ENCODE results near the gene C4B.
"Not testable (repeated sequence)": the region's sequence is repeated elsewhere in the genome, so short reads cannot be mapped to it uniquely, and the experiment has no call there.

The C4B gene

GRCh38 chr6:32037136-32037535 lies 22.5 kb downstream of the C4B start:
- DNase-seq (ENCODE audit: low read depth); in situ Hi-C loops (cut with HindIII; ENCODE audit: low sequenced_read_pairs); H3K4me3 ChIP-seq (ENCODE audit: low read depth, low read length): not testable (repeated sequence)

GRCh38 chr6:32037598-32038524 lies 23.3 kb downstream of the C4B start, which contains the start of gene CYP21A2:
Gene CYP21A2 (plus strand): TSS chr6:32038415. CDS start chr6:32038423, 8 bp downstream.
- DNase-seq (ENCODE audit: low read depth); in situ Hi-C loops (cut with HindIII; ENCODE audit: low sequenced_read_pairs); H3K4me3 ChIP-seq (ENCODE audit: low read depth, low read length): not testable (repeated sequence)

- DNase-seq (ENCODE audit: low read depth); H3K4me3 ChIP-seq (ENCODE audit: low read depth, low read length); in situ Hi-C loops (cut with HindIII; ENCODE audit: low sequenced_read_pairs): not testable (repeated sequence)
Observed at GRCh38 chr6:32038878-32039277, 24.3 kb downstream of the C4B start.

GRCh38 chr6:32039321-32040274 lies 25.0 kb downstream of the C4B start:
- in situ Hi-C loops (cut with HindIII; ENCODE audit: low sequenced_read_pairs); H3K4me3 ChIP-seq (ENCODE audit: low read depth, low read length); DNase-seq (ENCODE audit: low read depth): not testable (repeated sequence)

GRCh38 chr6:32040299-32041049 lies 25.9 kb downstream of the C4B start:
- in situ Hi-C loops (cut with HindIII; ENCODE audit: low sequenced_read_pairs); DNase-seq (ENCODE audit: low read depth); H3K4me3 ChIP-seq (ENCODE audit: low read depth, low read length): not testable (repeated sequence)

- in situ Hi-C loops (cut with HindIII; ENCODE audit: low sequenced_read_pairs); H3K4me3 ChIP-seq (ENCODE audit: low read depth, low read length); DNase-seq (ENCODE audit: low read depth): not testable (repeated sequence)
Observed at GRCh38 chr6:32041050-32041321, 26.4 kb downstream of the C4B start.

GRCh38 chr6:32041385-32041784 lies 26.8 kb downstream of the C4B start:
- DNase-seq (ENCODE audit: low read depth); in situ Hi-C loops (cut with HindIII; ENCODE audit: low sequenced_read_pairs); H3K4me3 ChIP-seq (ENCODE audit: low read depth, low read length): not testable (repeated sequence)

GRCh38 chr6:32042276-32042675 lies 27.7 kb downstream of the C4B start:
- DNase-seq (ENCODE audit: low read depth); H3K4me3 ChIP-seq (ENCODE audit: low read depth, low read length); in situ Hi-C loops (cut with HindIII; ENCODE audit: low sequenced_read_pairs): not testable (repeated sequence)

- in situ Hi-C loops (cut with HindIII; ENCODE audit: low sequenced_read_pairs); H3K4me3 ChIP-seq (ENCODE audit: low read depth, low read length); DNase-seq (ENCODE audit: low read depth): not testable (repeated sequence)
Observed at GRCh38 chr6:32043589-32044380, 29.2 kb downstream of the C4B start.

- DNase-seq (ENCODE audit: low read depth); H3K4me3 ChIP-seq (ENCODE audit: low read depth, low read length); in situ Hi-C loops (cut with HindIII; ENCODE audit: low sequenced_read_pairs): not testable (repeated sequence)
Observed at GRCh38 chr6:32044916-32045315, 30.3 kb downstream of the C4B start.

GRCh38 chr6:32045811-32046449 lies 31.3 kb downstream of the C4B start:
- in situ Hi-C loops (cut with HindIII; ENCODE audit: low sequenced_read_pairs): no loop called here
- no peak overlapping the region for H3K4me3 ChIP-seq (ENCODE audit: low read depth, low read length)
- no peak for TF ChIP-seq CTCF (IDR thresholded peaks at IDR 0.05; ENCODE audit: low read depth, low read length, missing control alignments)
- DNase-seq (ENCODE audit: low read depth): no peak
